Stimulated activated CD8-positive, alpha-beta memory T cell treated with anti-CD3 and anti-CD28 coated beads, Interleukin-7, amount 100 ng/mL, for 4 hours (primary cell): Measurements from ENCODE around the gene FOLR1.

ENCODE experiments used
- DNase-seq, 2 donors: peaks; one replicate each; pipeline ENCODE4 v3.0.0-alpha.2; 2020; ENCODE audit warnings: low read depth in 2 of 2

The FOLR1 gene

GRCh38 chr11:72223615-72224563, 31.9 kb downstream of the FOLR1 start:
- peak in 1 of 2 donors; percentile 52 for DNase-seq

- DNase-seq = peak in 1 of 2 donors; percentile 18
Observed at GRCh38 chr11:72224564-72225410, 32.8 kb downstream of the FOLR1 start, which contains the start of gene INPPL1. TSS of gene INPPL1 (plus strand) at chr11:72224767. CDS start at chr11:72224985, 218 bp downstream.

- peak; percentile 10 to 20 for DNase-seq
Observed at GRCh38 chr11:72225411-72225951, 33.5 kb downstream of the FOLR1 start.

- DNase-seq = no peak
Observed at GRCh38 chr11:72226701-72227100, 34.8 kb downstream of the FOLR1 start.

- no peak for DNase-seq
Observed at GRCh38 chr11:72227316-72228228, 35.6 kb downstream of the FOLR1 start.

GRCh38 chr11:72228229-72228843, 36.4 kb downstream of the FOLR1 start:
- no peak for DNase-seq

GRCh38 chr11:72228844-72229231, 36.9 kb downstream of the FOLR1 start:
- DNase-seq = no peak

- no peak for DNase-seq
Observed at GRCh38 chr11:72229336-72229924, 37.5 kb downstream of the FOLR1 start.

GRCh38 chr11:72229925-72230763, 38.2 kb downstream of the FOLR1 start:
- DNase-seq = no peak

- no peak for DNase-seq
Observed at GRCh38 chr11:72230764-72231365, 38.9 kb downstream of the FOLR1 start.

GRCh38 chr11:72231396-72232259, 39.7 kb downstream of the FOLR1 start:
- no peak for DNase-seq

GRCh38 chr11:72232260-72233055, 40.5 kb downstream of the FOLR1 start:
- DNase-seq = no peak

- DNase-seq = no peak
Observed at GRCh38 chr11:72233056-72233772, 41.3 kb downstream of the FOLR1 start.

- no peak for DNase-seq
Observed at GRCh38 chr11:72233773-72234513, 42.0 kb downstream of the FOLR1 start.

GRCh38 chr11:72234514-72234830, 42.5 kb downstream of the FOLR1 start:
- no peak for DNase-seq

- no peak for DNase-seq
Observed at GRCh38 chr11:72234920-72235319, 43.0 kb downstream of the FOLR1 start.
